ENCODE measurements around the gene ANKRD11.
"Not testable (repeated sequence)": the region's sequence is repeated elsewhere in the genome, so short reads cannot be mapped to it uniquely, and the experiment has no call there.

Gene ANKRD11

GRCh38 chr16:89304941-89305705 lies 185.2 kb downstream of the ANKRD11 start:
- in situ Hi-C loops (cut with MboI; ENCODE audit: low pct_unique_long_range_greater_than_20kb, low sequenced_read_pairs, unreplicated experiment) = no loop called here

GRCh38 chr16:89304181-89304851 lies 186.0 kb downstream of the ANKRD11 start:
- in situ Hi-C loops (cut with MboI; ENCODE audit: low pct_unique_long_range_greater_than_20kb, low sequenced_read_pairs, unreplicated experiment) = no loop called here
- DNase-seq (ENCODE audit: low spot score) = no peak
- no peak for TF ChIP-seq CTCF (IDR thresholded peaks at IDR 0.05; ENCODE audit: extremely low read depth, insufficient read depth, missing control alignments)

More at GRCh38 chr16:89304941-89305705, 185.2 kb downstream of the ANKRD11 start:
- DNase-seq (ENCODE audit: low spot score) = no peak
- no peak for TF ChIP-seq CTCF (IDR thresholded peaks at IDR 0.05; ENCODE audit: extremely low read depth, insufficient read depth, missing control alignments)

- DNase-seq (ENCODE audit: low spot score) = no peak
- TF ChIP-seq CTCF (IDR thresholded peaks at IDR 0.05; ENCODE audit: extremely low read depth, insufficient read depth, missing control alignments) = no peak
- in situ Hi-C loops (cut with MboI; ENCODE audit: low pct_unique_long_range_greater_than_20kb, low sequenced_read_pairs, unreplicated experiment) = no loop called here
Observed at GRCh38 chr16:89303617-89304016, 186.7 kb downstream of the ANKRD11 start.

GRCh38 chr16:89300976-89301360 lies 189.4 kb downstream of the ANKRD11 start:
- DNase-seq (ENCODE audit: low spot score) = no peak
- in situ Hi-C loops (cut with MboI; ENCODE audit: low pct_unique_long_range_greater_than_20kb, low sequenced_read_pairs, unreplicated experiment) = no loop called here
- no peak for TF ChIP-seq CTCF (IDR thresholded peaks at IDR 0.05; ENCODE audit: extremely low read depth, insufficient read depth, missing control alignments)

GRCh38 chr16:89300311-89300975 lies 189.9 kb downstream of the ANKRD11 start:
- DNase-seq (ENCODE audit: low spot score) = no peak
- in situ Hi-C loops (cut with MboI; ENCODE audit: low pct_unique_long_range_greater_than_20kb, low sequenced_read_pairs, unreplicated experiment) = no loop called here
- TF ChIP-seq CTCF (IDR thresholded peaks at IDR 0.05; ENCODE audit: extremely low read depth, insufficient read depth, missing control alignments) = no peak

- DNase-seq (ENCODE audit: low spot score); in situ Hi-C loops (cut with MboI; ENCODE audit: low pct_unique_long_range_greater_than_20kb, low sequenced_read_pairs, unreplicated experiment): not testable (repeated sequence)
Observed at GRCh38 chr16:89299357-89300111, 190.8 kb downstream of the ANKRD11 start.
